GM12891 (cell line): Measurements from ENCODE around the gene ARF4. TPM values are rescaled to one million over a fixed set of nuclear protein-coding genes. Genes with fewer than 3 reads are reported as not detected.
"Not testable (repeated sequence)": the region's sequence is repeated elsewhere in the genome, so short reads cannot be mapped to it uniquely, and the experiment has no call there.

ENCODE experiments used
- DNase-seq: peaks from one replicate; pipeline ENCODE4 v3.0.0; 2011; ENCODE audit warnings: low spot score; ENCODE audit not compliant: insufficient read length
- FAIRE-seq: peaks from 2 replicates; lab custom pipeline; 2011; peaks lifted over from hg19 to GRCh38; lab: Jason Lieb, UNC
- PAX5 ChIP-seq: IDR thresholded peaks from 2 replicates; pipeline ENCODE4 v1.6.1; 2011; ENCODE audit warnings: low read length, moderate library complexity, mild to moderate bottlenecking; ENCODE audit not compliant: insufficient read depth, severe bottlenecking
- POLR2A ChIP-seq: IDR thresholded peaks from 2 replicates; pipeline ENCODE4 v1.6.1; 2011; ENCODE audit warnings: low read depth, low read length, control low read depth
- POLR2AphosphoS5 ChIP-seq: IDR thresholded peaks from 2 replicates; pipeline ENCODE4 v1.6.1; 2011; ENCODE audit warnings: low read depth, low read length, control low read depth
- POU2F2 ChIP-seq: IDR thresholded peaks from 2 replicates; pipeline ENCODE4 v1.6.1; 2011; ENCODE audit warnings: low read depth, mild to moderate bottlenecking, control low read depth, low read length, moderate library complexity
- SPI1 ChIP-seq: IDR thresholded peaks from 2 replicates; pipeline ENCODE4 v1.6.1; 2011; ENCODE audit warnings: low read depth, low read length, control low read depth
- TAF1 ChIP-seq: IDR thresholded peaks from 2 replicates; pipeline ENCODE4 v1.6.1; 2011; ENCODE audit warnings: low read depth, low read length, control low read depth
- polyA plus RNA-seq: library from polyadenylated mRNA; unstranded; fragments of >200 nt; gene quantifications from one replicate; pipeline ENCODE4 v1.2.1, GENCODE V29; 2012; ENCODE audit warnings: low read depth, missing spikeins, inconsistent platforms; ENCODE audit not compliant: missing spikeins

ARF4 gene
- polyA plus RNA-seq = 83.8 TPM

- FAIRE-seq (peak; percentile 100), DNase-seq (peak; percentile 86)
- peak; percentile 97 for TF ChIP-seq POLR2A
- TF ChIP-seq TAF1 = peak; percentile 95
- no peak for TF ChIP-seq PAX5
- TF ChIP-seq POLR2AphosphoS5 = peak; percentile 97
- peak; percentile 80 for TF ChIP-seq POU2F2
- peak; percentile 22; the same call in 1 of the 2 replicates for TF ChIP-seq SPI1
Measured at GRCh38 chr3:57597127-57597923, at the start of gene ARF4. Gene ARF4 (minus strand): TSS chr3:57597344. CDS start chr3:57597140, 204 bp downstream.

GRCh38 chr3:57646723-57647122 lies 49.6 kb upstream of the ARF4 start:
- DNase-seq (no peak), FAIRE-seq (no peak)
- TF ChIP-seq PAX5 (no peak), POLR2A (no peak), TAF1 (no peak), POU2F2 (no peak), POLR2AphosphoS5 (no peak), SPI1 (no peak)

GRCh38 chr3:57644740-57645139 lies 47.6 kb upstream of the ARF4 start:
- DNase-seq = no peak

GRCh38 chr3:57637391-57637790 lies 40.2 kb upstream of the ARF4 start:
- TF ChIP-seq POU2F2 (no peak), PAX5 (no peak), POLR2A (no peak)
- FAIRE-seq (no peak), DNase-seq (no peak)

More at GRCh38 chr3:57644740-57645139, 47.6 kb upstream of the ARF4 start:
- TF ChIP-seq POLR2AphosphoS5 (no peak), PAX5 (no peak), POU2F2 (no peak), SPI1 (no peak), POLR2A (no peak), TAF1 (no peak)
- FAIRE-seq = no peak

- not testable (repeated sequence) for DNase-seq, FAIRE-seq
Measured at GRCh38 chr3:57634259-57634658, 37.1 kb upstream of the ARF4 start.

- no peak for TF ChIP-seq POU2F2
- no peak for TF ChIP-seq POLR2A
- no peak for TF ChIP-seq POLR2AphosphoS5
- TF ChIP-seq SPI1 = no peak
- TF ChIP-seq TAF1 = no peak
- TF ChIP-seq PAX5 = no peak
- DNase-seq (no peak), FAIRE-seq (no peak)
Measured at GRCh38 chr3:57627976-57628375, 30.8 kb upstream of the ARF4 start.

GRCh38 chr3:57624801-57625200 lies 27.7 kb upstream of the ARF4 start:
- DNase-seq = no peak
- TF ChIP-seq POLR2AphosphoS5 = no peak
- TF ChIP-seq POLR2A = no peak
- TF ChIP-seq PAX5 = no peak
- no peak for TF ChIP-seq POU2F2
- TF ChIP-seq TAF1 = no peak
- TF ChIP-seq SPI1 = no peak
- FAIRE-seq = no peak

GRCh38 chr3:57622362-57622761 lies 25.2 kb upstream of the ARF4 start:
- no peak for TF ChIP-seq PAX5
- no peak for TF ChIP-seq POLR2A
- no peak for TF ChIP-seq SPI1
- TF ChIP-seq POU2F2 = no peak
- no peak for TF ChIP-seq POLR2AphosphoS5
- no peak for DNase-seq
- FAIRE-seq = no peak

GRCh38 chr3:57617739-57618138 lies 20.6 kb upstream of the ARF4 start:
- DNase-seq (no peak), FAIRE-seq (no peak)

More at GRCh38 chr3:57617739-57618138, 20.6 kb upstream of the ARF4 start:
- TF ChIP-seq POLR2A (no peak), TAF1 (no peak), SPI1 (no peak), PAX5 (no peak), POLR2AphosphoS5 (no peak), POU2F2 (no peak)
